ENCODE results near the gene BMS1. TPM values are rescaled to one million over a fixed set of nuclear protein-coding genes. Genes with fewer than 3 reads are reported as not detected.

BMS1 gene
- total and polyA plus RNA-seq, 2 donors (not counting 3 experiments of a cell fraction or from before 2014, with no cell fraction given), result 2.8 to 23.4 TPM

Small RNA genes lying within 50 kb of the gene (small RNA-seq; reads per million reads assigned to genes)
- gene RNU6-885P (ENCODE audit: insufficient read depth, insufficient read length, low read depth, low replicate concordance), result not detected

Other genes starting within 250 kb of the BMS1 start
- 15.1 and 15.3 TPM in 2 replicates for gene ZNF33B, start 144.2 kb upstream of the BMS1 start, total RNA-seq
- gene ZNF33B, start 144.2 kb upstream of the BMS1 start, polyA plus RNA-seq, result 3.1 and 14.0 TPM in 2 replicates